ENCODE data around the gene KHDC4.
A peak's percentile ranks its signal among the peaks of the same experiment; 100 is the strongest.
"Not testable (repeated sequence)": the region's sequence is repeated elsewhere in the genome, so short reads cannot be mapped to it uniquely, and the experiment has no call there.

KHDC4 gene

DNA sequence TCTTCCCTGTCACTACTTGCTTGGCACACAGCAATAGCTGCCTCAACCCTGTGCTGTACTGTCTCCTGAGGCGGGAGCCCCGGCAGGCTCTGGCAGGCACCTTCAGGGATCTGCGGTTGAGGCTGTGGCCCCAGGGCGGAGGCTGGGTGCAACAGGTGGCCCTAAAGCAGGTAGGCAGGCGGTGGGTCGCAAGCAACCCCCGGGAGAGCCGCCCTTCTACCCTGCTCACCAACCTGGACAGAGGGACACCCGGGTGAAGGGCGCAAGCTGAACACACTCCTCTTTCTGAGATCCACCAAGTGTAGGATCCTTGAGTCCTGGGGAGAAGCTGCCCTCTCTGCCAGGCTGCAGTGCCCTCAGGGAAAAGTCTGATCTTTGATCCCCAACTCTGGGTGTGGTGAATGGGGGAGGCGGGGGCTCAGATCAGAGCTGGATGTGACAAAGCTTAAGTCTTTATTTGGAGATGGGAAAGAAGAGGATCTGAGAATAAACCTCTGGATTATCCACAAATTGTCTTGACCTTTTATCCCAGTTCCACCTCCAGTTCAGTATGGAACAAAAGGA, 8.4 kb upstream of the KHDC4 start:
- no peak for DNase-seq

DNA sequence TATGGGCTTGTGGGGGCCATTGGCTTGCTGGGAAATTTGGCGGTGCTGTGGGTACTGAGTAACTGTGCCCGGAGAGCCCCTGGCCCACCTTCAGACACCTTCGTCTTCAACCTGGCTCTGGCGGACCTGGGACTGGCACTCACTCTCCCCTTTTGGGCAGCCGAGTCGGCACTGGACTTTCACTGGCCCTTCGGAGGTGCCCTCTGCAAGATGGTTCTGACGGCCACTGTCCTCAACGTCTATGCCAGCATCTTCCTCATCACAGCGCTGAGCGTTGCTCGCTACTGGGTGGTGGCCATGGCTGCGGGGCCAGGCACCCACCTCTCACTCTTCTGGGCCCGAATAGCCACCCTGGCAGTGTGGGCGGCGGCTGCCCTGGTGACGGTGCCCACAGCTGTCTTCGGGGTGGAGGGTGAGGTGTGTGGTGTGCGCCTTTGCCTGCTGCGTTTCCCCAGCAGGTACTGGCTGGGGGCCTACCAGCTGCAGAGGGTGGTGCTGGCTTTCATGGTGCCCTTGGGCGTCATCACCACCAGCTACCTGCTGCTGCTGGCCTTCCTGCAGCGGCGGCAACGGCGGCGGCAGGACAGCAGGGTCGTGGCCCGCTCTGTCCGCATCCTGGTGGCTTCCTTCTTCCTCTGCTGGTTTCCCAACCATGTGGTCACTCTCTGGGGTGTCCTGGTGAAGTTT, 7.8 kb upstream of the KHDC4 start:
- DNase-seq: no peak

DNA sequence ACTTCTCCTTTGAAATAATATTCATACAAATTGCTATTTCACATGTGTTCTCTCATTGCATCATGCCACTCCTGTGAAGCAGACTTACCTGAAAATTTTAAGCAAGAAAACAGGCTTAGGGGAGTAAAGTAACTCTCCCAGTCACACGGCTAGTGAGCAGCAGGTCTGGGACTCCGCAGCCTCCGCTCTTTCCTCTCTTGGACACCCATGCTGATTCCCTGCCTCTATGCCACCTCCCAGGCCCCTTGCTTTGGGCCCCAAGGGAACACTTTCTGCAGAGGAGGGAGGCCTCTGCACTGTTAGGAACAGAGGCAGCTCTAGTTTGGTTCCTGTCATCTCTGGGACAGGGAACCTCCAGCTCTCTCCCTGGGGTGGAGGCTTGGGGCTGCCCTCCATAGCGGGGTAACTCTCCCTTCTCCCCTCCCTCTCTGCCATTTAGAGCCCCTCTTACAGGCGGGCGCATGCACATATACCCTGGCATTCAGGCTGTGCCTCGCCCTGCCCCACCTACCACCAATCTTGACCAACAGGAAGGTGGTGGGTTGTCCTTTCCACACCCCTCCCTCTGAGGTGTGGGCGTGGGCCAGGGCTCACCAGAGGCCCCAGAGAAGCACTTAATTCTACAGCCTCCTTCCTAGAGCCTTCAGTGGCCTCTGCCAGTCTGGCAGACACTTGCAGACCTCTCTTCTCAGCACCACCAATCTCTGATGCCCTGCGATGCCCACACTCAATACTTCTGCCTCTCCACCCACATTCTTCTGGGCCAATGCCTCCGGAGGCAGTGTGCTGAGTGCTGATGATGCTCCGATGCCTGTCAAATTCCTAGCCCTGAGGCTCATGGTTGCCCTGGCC, 7.0 kb upstream of the KHDC4 start, which contains the start of gene RXFP4:
Gene RXFP4 (plus strand): TSS at position 646 of the 852 bp plus-strand sequence. CDS start 72 bp downstream, at position 718.
- DNase-seq: no peak

DNA sequence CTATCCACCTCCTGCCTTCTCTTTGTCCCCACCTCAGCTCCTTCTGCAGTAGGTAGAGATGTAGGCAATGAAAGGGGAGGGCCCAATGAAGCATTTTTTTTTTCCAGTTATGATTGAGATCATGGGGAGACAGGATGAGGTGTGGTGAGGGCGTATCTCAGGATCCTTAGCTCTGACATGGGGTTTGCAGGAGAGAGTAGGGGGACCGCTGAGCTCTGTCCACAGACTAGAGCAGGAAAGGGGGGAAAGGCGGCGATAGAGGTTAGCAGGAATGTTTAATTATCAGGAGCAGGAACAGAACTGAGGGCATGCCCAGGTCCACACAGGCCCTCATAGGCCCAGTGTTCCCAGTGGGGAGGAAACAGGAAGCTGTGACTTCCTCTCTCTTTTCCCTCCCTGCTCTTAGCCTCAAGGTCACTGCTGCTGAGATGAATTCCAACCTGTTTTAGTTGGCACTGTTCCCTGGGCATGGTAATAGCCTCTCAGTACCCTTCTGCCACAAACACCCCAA, 6.3 kb upstream of the KHDC4 start:
- peak in 1 of 51 donors; percentile 10 for DNase-seq

DNA sequence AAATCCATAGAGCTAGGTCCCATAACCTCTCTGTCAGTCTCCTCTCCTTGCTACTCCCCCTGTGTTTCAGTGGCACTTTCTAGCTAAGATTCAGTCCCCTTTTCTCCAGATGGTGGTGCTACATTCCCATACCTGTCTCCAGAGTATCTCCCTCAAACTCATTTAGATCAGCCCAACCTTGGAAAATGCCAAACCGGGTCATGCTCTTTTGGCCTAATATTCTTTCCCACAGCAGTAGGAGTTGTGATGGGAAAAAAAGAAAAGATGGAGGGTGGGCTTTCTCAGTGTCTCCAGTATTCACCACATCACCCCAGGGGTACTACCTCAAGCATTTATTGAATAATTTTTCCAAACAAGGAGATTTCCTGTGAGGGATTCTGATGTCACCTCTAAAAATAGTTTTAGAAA, 4.0 kb upstream of the KHDC4 start:
- peak in 12 of 51 donors; percentile 9 to 74 (median 20) for DNase-seq

DNA sequence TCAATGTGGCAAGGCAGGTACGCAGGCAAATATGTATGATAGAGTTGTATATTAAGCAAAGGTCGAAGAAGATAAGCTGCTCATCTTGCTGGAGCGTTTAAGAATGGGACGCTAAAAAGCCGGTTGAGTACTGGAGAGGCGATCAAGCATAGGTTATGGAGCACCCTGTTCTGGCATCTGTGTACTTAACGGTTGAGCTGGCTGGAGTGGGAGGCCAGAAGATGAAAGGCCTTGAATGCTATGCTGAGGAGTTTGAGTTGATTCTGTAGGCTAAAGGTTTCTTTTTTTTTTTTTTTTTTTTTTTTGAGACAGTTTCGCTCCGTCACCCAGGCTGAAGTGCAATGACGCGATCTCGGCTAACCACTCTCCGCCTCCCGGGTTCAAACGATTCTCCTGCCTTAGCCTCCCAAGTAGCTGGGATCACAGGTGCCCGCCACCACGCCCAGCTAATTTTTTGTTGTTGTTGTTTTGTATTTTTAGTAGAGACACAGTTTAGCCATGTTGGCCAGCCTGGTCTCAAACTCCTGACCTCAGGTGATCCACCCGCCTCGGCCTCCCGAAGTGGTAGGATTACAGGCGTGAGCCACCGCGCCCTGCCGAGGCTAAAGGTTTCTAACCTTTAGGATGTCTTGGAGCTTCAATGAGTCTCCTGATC, 850 bp upstream of the KHDC4 start:
- DNase-seq: no peak

DNA sequence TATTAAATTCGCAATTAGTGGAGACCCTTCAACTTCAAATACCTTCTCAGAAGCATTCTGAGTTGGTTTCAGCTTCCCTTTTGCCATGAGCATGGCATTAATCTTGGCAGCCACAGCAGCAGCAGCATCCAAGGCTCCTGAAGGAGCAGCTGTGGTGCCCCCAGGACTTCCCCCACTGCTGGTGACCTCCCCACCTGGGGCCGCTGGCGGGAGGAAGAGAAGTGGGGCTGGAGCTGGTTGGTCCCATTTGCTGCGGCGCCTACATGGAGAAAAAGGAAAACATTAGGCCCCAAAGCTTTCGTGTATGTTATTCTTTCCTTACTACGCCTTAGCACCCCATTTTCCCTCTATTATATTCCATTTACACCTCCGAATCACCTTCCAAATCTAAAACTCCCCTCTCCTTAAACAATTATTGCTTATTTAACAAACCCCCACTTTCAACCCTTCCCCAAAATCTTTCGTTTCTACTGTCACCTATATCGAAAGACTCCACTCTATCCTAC, 569 bp downstream of the KHDC4 start:
- no peak for DNase-seq

DNA sequence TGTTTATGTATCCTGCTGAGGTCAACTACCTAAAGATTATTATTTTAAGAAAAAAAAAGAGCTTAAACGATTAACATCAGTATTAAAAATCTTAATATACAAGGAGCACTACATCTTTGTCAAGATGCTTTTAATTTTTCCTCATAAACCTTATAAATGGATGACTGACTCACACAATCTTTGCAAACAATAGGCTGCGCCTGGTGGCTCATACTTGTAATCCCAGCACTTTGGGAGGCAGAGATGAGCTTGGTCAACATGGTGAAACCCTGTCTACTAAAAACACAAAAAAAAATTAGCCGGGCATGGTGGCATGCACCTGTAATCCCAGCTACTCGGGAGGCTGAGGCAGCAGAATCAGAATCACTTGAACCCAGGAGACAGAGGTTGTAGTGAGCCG, 1.7 kb downstream of the KHDC4 start:
- DNase-seq: no peak

DNA sequence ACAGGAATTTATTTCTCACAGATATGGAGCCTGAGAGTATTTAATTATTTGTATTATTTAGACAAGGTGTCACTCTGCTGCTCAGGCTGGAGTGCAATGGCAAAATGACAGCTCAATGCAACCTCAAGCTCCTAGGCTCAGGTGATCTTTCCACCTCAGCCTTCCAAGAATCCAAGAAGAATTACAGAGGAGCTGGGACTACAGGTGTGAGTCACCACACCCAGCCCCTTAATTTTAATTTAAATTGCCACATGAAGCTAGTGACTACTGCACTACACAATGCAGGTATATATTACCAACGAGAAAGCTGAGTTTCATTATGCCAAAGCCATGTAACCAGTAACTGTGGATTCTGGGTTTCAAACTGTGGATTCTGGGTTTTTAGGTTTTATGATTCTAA, 2.1 kb downstream of the KHDC4 start:
- no peak for DNase-seq

DNA sequence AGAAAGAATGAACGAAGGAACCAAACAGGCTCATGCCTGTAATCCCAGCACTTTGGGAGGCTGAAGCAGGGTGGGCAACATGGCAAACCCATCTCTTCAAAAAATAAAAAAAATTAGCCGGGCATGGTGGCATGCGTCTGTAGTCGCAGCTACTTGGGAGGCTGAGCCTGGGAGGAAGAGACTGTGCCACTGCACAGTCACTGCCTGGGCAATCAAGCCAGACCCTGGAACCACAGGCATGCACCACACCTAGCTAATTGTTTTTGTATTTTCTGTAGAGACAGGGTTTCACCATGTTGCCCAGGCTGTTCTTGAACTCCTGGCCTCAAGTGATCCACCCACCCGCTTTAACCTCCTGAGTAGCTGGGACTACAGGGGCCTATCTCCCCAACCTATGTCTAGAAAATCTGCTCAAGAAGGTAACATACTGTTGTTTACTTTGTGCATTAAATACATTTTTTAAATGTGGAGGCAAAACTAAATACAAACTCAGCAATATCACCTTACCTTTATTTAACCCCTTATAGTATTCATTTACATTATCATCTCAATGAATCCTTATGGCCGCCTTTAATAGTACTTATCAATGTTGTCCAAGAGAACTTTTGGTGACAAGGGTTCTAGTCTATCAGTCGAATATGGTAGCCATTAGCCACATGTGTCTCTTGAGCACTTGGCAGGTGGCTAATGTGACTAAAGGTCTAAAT, 2.7 kb downstream of the KHDC4 start:
- DNase-seq: no peak

DNA sequence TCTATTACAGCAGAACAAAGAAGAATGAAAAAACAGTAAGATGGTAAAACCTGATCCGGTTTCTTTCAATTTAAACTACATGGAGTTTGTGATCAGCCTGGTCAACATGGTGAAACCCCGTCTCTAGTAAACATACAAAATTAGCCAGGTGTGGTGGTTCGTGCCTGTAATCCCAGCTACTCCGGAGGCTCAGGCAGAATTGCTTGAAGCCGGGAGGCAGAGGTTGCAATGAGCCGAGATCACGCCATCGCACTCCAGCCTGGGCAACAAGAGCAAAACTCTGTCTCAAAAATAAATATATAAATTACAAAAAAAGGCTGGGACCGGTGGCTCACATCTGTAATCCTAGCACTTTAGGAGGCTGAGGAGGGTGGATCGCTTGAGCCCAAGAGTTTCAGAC, 3.5 kb downstream of the KHDC4 start:
- DNase-seq: not testable (repeated sequence)

DNA sequence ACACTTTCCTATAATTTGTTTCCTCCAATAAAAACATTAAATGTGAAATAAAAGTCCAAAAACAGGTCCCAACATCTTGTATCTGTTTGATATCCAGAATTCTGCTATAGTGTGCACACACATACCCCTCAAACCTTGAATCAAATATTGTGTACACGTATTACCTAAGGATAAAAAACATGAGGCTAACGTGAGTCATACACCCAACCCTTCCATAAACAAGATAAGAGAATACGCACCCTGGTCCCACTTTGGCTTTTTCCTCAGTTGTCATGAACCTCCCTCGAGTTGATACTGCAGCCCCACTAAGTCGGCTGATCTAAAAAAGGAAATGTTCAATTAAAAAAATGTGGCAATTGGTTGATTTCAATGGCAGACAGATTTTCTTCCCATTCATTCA, 5.2 kb downstream of the KHDC4 start:
- no peak for DNase-seq

DNA sequence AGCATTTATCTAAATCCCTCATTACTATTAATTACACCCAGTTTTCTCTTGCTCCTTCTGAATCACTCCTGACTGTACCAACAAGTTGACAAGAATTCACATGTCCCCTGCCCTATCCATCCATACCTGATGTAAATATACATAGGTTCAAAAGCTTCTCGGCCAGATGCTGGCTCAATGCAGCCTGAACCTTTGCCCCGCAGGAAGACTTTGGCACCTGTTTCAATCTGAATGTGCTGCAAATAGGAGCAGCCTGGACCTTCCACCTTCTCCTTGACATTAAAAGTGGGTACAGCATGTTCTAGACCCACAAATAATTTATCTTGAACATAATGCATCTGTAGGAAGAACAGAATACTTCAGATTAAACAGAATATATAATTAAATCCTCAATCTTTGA, 8.7 kb downstream of the KHDC4 start:
- no peak for DNase-seq

DNA sequence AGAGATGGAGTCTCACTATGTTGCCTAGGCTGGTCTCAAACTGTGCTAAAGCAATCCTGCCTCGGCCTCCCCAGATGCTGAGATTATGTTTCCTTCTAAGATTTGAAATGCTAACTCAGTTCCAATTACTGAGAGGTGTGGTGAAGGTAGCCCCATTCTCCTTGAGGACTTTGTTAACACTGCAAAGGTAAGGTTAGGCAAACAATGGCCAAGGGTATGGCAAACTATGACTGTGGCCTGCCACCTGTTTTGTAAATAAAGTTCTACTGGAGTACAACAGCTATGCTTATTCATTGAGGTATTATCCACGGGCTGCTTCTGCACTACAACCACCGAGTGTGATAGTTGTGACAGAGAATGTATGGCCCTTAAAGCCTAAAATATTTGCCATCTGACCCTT, 13.5 kb downstream of the KHDC4 start:
- no peak for DNase-seq

DNA sequence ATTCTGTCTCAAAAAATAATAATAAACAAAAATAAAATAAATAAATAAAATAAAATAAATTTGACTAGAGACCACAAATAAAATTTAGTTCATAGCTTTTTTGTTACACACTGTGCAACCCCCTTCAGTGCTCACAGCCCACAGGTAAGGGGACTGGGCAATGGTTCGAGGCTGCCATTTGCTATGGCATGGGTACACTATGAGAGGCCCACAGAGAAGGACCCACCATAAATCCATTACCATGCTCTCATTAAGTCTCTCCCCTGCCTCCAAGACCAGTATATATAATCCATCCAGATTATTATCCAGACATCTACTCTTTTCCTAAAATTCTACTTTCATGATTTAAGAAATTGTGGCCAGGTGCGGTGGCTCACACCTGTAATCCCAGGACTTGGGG, 14.4 kb downstream of the KHDC4 start:
- DNase-seq: no peak

DNA sequence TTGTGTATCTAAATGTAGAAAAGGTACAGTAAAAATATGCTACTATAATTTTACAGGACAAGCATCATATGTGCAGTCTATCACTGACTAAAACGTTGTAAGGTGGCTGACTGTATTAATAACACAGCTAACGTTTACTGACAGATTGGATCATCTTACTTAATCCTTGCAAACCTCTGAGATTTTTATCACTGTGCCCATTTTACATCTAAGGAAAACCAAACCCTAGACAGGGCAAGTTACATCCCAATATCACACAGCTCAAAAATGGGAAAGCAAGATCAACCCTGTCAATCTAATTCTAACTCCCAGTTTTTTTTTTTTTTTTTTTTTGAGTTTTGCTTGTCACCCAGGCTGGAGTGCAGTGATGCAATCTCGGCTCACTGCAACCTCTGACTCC, 15.6 kb downstream of the KHDC4 start:
- no peak for DNase-seq

DNA sequence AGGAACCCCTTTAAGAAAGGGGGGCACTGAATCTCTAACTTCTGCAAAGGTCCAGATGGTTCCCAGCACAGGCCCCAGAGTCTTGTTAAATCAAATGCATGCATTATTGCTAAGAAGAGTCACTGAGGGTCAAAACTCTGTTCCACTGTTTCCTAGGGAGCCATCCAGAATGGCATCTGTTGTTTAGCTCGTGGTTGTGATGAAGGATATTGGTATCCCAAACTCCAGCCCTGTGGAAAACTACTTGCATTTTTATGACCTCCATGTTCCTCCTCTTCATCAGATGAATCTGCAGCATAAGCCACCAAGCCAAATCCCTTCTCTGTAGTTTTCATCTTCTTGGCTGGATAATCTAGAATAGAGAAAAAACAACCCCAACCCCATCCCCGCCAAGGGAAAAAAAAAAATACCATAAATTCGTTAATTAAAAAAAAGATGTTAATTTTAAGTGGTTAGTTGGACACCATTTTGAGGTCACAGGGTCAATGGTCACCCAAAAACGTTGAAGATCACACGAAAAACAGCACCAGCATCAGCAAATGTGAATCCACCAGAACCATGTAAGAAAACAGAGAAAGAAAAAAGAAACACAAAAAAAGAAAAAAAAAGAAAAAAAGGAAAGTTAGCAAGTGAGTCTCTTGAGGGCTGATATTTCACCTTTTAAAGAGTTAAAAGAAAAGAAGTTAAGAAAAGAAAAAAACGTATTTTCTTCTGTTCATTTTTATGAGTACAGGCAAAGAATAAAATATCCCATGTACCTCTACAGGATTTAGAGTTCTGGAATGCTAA, 20.1 kb downstream of the KHDC4 start:
- no peak for DNase-seq

DNA sequence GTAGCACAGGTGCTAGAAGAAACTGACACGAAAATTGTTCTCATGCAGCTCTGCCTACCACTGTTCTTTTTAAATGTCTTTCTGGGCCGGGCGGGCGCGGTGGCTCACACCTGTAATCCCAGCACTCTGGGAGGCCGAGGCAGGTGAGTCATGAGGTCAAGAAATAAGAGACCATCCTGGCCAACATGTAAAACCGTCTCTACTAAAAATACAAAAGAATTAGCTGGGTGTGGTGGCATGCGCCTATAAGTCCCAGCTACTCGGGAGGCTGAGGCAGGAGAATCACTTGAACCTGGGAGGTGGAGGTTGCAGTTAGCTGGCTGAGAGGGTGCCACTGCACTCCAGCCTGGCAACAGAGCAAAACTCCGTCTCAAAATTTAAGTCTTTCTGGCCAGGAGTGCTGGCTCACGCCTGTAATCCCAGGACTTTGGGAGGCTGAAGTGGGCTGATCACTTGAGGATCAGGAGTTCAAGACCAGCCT, 22.1 kb downstream of the KHDC4 start:
- DNase-seq: no peak

DNA sequence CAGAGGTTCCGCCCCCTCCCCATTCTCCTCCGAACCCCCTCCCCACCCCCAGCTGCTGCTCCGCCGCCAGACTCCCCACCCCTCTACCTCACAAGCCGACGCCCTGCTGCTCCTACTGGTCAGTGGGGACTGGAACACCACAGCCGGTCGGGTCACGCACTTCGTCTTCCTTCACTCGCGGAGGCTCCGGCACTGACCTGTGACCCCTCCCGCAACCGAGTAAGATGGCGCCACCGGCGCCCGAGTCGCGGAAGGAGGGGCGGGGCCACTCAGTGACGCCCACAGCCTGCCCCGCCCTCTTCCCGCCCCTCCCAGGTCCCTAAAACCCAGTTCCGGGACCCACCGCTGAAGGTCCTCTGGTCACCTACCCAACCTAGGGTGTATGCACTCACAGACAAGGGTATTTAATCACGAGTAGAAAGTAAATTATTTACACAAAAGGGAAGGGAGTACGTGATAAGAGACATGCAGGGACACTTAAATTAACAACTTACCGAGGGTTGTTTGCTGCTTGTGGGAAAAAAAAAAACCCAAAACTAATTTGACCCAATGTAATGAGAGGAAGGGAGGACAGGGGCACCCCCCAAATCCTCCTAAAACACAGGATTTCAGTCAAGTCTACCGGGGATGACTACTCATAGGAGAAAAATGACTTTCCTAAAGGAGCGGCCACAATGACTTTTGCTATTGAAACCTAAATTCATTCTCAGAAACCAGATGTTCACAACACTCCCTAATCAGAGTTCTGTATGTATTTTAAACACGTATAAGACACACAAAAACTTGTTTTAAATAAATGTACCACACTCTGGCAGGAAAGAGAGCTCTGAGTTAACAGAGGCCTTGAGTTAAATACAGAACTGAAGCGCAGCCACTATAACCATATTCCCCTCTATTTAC, 22.8 kb downstream of the KHDC4 start, which contains the start of gene RIT1:
Gene RIT1 (minus strand): TSS at position 194 of the 900 bp plus-strand sequence. CDS start 588 bp downstream, outside the sequence.
- peak; percentile 21 to 87 (median 72) for DNase-seq
